ENCODE measurements around the gene HYOU1.
"Not testable (repeated sequence)": the region's sequence is repeated elsewhere in the genome, so short reads cannot be mapped to it uniquely, and the experiment has no call there.

HYOU1 gene

DNA sequence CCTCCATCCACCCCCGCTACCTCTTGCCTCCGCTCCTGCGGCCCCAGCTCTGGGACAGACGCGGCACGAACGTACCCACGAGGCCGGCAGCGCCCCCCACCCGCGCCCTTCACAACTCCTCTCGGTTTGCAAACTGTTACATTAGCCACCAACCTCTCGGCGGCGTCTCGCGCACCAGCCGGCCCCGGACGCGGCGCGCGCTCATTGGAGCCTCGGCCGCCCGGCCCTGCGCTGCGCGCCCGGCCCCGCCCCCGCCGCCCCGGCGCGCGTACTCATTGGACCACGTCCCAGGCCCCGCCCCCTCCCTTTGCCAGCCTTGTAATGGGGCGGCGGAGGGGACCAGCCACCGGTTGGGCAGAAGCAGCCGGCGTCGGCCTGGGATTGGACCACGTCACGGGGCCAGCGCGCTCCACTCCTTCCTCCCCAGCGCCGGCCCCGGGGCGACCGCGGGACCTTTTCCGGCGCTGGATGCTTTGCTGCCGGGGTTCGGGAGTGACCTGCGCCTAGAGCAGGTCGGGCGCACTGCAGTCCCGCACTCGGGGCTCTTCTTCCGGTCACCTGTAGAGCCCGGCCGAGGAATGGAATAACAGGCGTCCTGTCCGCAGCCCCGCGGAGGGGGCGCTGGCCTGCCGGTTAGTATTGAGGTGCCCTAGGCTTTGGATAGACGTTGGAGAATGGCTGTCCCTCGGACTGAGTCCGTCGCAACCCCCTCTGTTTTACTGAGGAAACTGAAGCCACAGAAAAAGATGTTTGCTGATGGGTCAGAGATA, at the start of gene HYOU1:
Gene HYOU1 (minus strand): TSS at position 206 of the 770 bp plus-strand sequence. CDS start 1,045 bp downstream, outside the sequence.
- DNase-seq: peak; percentile 99

- DNase-seq: peak; percentile 78
Observed at GRCh38 chr11:119103793-119104192, 46.8 kb upstream of the HYOU1 start.

DNA sequence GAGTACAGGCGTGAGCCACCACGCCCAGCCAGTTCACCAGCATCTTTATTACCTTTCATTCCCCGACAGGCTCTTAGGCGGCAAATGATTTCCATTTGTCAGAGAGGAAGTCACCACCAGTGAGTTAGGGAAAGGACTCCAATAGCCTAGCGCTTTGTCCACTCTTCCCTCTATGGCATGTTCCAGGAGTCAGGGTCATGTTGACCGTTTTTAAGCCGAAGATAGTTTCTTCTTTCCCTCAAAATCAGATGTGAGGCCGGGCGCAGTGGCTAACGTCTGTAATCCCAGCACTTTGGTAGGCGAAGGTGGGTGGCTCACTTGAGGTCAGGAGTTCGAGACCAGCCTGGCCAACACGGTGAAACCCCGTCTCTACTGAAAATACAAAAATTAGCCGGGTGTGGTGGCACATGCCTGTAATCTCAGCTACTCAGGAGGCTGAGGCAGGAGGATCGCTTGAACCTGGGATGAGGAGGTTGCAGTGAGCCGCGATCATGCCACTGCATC, 46.2 kb upstream of the HYOU1 start:
- DNase-seq: not testable (repeated sequence)

DNA sequence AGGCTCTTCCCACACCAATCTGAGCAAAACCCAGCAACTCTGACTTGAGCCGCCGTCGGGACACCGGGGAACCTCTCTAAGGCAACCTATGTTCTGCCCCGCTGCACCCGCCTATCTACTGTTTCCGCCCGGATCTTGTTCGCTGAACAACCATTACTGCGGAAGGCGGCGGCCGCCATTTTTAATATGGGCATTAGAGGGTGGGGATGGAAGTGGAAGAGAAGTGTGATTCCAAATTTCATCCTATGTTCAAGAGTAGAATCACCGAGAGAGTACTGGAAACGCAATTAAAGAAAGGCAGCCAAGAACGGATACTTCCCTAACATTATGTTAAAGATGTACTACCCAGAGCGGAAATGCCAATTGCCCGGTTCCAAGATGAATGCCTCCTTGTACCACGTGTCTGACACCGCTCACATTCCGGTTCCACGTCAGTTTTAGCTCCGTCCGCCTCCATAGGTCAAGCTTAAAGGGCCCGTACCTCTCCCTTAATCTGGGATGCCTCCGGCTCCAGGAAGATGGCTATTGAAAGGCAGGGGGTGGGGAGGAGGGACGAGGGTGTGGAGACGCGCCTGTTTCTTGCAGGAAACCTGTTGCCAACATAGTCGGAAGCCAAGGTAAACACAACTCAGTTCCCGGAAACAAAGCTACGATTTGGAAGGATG, 44.9 kb upstream of the HYOU1 start, which contains the start of gene DPAGT1:
Gene DPAGT1 (minus strand): TSS at position 95 of the 665 bp plus-strand sequence. CDS start 198 bp downstream, outside the sequence.
- peak; percentile 99 for DNase-seq

DNA sequence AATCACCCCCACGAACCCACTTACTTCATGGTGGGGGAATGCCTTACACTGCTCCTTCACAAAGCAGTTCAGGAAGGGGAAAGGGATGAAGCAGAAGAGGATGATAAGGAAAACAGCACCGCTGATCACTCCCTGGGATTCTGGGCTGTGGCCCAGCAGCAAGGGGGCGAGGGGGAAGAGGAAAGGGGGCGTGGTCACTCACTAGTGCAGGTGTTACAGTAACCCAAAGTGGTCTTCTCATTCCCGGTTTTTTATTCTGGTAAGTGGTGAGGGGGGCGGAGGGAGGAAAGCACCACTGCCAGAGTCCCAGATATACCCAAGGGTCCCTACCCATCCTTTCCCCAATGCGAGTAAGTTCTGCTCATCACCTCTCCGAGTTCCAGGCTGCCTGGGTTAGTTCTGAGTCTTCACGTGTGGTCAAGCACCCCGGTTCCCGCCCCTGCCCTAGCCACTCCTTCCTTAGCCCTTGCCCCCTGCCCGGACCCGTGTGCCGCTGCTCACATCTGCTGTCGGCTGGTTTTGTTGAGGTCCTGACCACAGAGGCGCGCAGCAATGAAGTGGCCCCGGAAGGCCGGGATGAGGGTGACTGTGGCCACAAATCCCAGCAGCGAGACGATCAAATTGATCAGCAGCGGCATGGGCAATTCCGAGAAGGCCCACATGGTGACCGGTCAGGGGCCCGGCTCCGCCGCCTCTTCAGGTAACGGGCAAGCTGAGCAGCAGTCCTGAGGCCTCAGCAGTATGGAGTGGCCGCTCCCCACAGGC, 44.2 kb upstream of the HYOU1 start:
- peak; percentile 89 for DNase-seq

- DNase-seq: peak; percentile 88
Observed at GRCh38 chr11:119100246-119100970, 43.4 kb upstream of the HYOU1 start.

- no peak for DNase-seq
Observed at GRCh38 chr11:119099711-119100110, 42.7 kb upstream of the HYOU1 start.

DNA sequence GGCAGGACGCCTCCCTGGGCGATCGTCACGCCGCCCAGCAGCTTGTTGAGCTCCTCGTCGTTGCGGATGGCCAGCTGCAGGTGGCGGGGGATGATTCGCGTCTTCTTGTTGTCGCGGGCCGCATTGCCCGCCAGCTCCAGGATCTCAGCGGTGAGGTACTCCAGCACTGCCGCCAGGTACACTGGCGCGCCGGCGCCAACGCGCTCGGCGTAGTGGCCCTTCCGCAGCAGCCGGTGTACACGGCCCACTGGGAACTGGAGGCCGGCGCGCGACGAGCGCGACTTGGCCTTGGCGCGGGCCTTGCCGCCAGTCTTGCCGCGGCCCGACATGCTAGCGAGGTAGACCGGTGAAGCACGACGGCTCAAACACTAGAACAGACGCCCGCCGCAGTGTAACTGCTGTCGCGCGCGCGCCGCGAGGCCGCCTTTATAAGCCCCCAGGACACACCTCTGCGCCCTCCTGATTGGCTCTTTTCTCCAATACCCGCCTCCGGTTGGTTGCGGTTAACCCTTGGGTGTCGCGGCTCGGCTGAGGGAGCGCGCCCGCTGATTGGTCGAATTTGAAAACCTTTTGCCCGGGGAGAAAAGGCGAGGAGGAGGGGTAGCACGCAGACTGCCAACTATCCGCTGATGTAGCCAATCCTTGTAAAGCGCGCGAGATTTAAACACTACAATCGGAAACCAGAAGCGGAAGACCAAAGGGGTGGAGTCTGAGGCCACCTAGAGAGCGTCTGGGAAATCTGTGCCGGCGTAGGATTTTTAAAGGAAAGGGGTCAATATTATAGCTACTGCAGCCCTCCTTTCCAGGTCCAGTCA, 38.3 kb upstream of the HYOU1 start:
- peak; percentile 100 for DNase-seq

DNA sequence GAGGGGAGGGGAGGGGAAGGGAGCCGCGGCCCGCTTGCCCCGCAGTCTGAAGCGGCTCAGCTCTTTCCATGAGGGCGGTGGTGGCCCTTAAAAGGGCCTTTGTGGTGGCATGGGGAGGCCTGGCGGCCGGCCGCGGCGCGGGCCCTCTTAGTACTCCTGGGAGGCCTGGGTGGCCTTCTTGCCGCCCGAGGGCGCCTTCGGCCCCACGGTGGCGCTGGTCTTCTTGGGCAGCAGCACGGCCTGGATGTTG, 37.7 kb upstream of the HYOU1 start:
- DNase-seq: peak; percentile 89

DNA sequence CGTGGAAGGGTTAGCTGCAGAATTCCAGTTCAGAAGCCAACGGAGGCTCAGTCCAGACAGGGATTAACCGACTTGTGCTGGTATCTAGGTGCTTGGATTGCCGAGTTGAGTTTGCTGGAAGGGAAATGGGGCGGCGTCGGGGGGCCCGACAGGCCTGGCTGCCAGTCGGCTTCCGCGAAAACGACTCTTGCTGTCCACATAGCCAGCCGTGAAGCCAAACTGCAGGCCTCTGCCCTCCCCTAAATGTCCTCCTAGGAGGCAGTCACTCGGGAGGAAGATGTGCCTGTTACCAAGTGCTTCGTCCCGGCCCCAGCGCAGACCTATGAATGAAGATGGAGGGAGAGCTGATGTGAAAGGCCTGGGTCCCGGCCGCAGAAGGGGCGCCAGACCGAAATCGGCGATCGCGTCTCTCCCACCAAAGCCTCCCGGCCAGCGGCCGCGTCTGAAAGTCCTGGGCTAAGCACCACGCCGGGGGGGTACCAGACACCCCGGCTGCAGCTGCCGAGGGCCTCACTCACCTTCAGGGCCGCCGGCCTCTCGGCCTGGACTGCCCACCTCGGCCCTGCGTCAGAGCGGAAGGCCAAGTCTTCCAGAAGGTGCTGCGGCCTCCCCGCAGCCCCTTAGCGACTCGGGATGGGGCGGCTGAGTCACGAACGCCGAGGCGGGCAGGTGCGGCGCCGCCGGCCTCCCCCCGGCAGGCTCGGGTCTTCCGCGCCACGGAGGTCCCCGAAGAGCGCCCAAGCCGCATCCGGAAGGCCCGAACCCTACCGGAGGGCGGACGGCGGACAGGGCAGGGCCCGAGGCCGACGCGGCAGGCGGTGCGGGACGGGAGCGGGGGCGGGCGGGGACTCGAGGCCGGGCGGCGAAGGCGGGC, 37.2 kb upstream of the HYOU1 start:
- DNase-seq: peak; percentile 69

DNA sequence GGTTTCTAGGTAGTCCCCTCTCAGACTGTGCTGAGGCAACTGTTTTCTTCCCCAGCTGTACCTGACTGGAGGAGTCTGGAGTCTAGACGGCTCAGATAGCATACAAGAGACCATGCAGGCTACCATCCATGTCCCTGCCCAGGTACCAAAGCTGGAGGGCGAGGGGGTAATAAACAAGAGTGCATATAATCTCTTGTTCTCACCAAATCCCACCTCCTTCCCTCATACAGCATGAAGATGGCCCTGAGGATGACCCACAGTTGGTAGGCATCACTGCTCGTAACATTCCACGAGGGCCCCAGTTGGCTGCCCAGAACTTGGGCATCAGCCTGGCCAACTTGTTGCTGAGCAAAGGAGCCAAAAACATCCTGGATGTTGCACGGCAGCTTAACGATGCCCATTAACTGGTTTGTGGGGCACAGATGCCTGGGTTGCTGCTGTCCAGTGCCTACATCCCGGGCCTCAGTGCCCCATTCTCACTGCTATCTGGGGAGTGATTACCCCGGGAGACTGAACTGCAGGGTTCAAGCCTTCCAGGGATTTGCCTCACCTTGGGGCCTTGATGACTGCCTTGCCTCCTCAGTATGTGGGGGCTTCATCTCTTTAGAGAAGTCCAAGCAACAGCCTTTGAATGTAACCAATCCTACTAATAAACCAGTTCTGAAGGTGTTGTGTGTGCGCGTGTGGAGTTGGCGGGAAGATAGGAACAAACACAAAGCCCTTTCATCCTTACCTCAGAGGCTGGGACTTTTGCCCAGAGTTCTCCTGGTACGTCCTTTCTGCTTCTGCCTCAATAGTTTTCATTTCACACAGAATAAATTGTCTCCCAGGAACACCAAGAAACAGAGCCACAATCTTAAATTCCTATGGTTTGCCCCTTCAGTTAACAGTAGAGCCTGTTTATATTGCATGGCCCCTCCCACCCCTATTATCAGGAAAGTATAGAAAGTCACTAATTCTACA, 36.2 kb upstream of the HYOU1 start:
- peak; percentile 60 for DNase-seq

DNA sequence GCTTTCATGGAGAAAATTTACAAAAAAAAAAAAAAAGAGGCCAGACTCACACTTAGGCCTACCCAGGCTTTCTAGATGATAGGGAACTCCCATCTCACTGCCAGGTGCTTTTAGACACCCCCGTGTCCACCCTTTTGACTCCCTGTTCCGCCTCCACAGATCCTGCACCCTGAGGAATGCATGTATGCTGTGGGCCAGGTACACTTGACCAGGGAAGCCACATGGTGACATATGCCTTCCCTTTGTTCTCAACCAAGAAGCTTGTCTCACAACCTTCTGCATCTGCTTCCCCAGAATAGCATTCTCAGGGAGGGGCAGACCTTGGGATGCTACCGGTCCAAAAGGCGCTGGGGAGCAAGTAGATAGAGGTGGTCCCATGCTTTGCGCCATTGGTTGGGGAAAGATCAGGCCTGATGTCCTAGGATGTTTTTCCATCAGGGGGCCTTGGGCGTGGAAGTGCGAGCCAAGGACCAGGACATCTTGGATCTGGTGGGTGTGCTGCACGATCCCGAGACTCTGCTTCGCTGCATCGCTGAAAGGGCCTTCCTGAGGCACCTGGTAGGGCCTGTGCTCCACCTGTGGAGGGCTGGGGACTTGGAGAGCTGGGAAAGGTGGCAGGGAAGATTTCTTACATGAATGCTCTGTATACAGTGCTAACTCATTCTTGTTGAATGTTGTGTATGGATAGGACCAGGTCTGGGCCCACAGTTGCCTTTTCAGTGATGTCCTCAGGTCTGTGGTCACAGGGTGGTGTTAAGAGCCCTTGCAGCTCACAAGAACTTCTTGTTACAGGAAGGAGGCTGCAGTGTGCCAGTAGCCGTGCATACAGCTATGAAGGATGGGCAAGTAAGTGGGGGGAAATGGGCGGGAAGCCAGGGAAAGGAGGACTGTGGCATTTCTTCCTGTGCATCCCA, 35.2 kb upstream of the HYOU1 start:
- peak; percentile 55 for DNase-seq

DNA sequence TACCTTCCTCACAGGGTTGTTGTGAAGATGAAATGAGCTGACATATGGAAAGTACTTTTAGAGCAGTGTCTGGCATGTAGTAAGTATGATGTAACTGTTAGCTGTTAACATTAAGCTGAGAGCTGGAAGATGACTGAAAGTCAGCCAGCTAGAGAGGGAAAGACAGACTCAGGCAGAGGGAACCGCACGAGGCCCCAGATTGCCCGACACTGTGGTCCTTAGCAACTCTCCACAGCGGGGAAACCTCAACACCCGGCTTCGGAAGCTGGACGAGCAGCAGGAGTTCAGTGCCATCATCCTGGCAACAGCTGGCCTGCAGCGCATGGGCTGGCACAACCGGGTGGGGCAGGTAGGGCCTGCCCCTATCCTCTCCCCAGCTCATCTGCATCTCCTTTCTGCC, 34.2 kb upstream of the HYOU1 start:
- no peak for DNase-seq

GRCh38 chr11:119089319-119089718, 32.3 kb upstream of the HYOU1 start:
- DNase-seq: peak; percentile 42

GRCh38 chr11:119088406-119088805, 31.4 kb upstream of the HYOU1 start:
- DNase-seq: no peak

DNA sequence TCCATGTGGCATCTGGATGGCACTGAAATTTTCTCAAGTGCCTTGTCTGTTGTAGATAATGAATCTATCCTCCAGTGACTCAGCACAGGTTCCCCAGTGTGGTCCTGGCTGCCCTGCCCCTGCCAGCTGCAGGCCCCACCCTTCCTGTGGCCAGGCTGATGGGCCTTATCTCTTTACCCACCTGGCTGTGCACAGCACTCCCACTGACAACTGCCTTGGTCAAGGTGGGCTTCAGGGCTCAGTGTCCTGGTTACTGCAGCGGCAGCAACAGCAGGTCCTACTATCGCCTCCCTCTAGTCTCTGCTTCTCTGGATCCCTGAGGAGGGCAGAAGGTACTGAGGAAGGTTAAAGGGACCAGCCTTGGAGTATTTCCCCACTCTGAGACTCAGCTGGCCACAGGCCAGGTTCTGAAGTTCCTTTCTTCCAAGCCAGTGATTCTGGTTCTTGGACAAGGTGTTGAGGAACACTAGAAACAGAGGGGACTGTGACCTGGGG, 30.8 kb upstream of the HYOU1 start:
- peak; percentile 96 for DNase-seq

- DNase-seq: no peak
Observed at GRCh38 chr11:119087123-119087522, 30.1 kb upstream of the HYOU1 start.

DNA sequence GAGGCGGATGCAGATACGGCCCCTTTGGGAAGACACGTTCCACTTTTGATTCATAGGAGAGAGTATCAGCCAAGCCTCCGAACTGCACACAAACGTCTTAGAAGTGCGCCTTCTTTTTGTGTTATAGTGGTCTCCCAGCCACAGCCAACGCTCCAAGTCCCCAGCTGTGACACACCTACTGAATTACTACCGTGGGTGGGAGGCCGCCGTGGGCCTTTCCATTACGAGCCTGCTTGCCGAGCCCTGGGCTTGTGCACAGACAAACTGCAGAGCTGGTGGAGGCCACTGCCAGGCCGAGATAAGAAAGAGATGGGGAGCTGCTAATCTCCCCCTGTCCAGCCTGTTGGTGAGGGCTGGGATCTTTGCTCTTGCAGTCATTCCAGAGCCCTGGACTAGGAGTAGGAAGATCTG, 28.4 kb upstream of the HYOU1 start:
- peak; percentile 90 for DNase-seq

Measured in OCI-M1 (cell line).